ENCODE results near the gene TBC1D7. TPM values are rescaled to one million over a fixed set of nuclear protein-coding genes. Genes with fewer than 3 reads are reported as not detected.

Gene TBC1D7
- total RNA-seq, 4 donors from 2014 or later, result 5.3 to 11.3 (median 8.9) TPM

- no peak for TF ChIP-seq CTCF (IDR thresholded peaks at IDR 0.05)
- DNase-seq (ENCODE audit: low spot score) (no peak), ATAC-seq (ENCODE audit: low FRiP score) (no peak)
Measured at GRCh38 chr6:13278991-13279390, 49.3 kb downstream of the TBC1D7 start.

DNA sequence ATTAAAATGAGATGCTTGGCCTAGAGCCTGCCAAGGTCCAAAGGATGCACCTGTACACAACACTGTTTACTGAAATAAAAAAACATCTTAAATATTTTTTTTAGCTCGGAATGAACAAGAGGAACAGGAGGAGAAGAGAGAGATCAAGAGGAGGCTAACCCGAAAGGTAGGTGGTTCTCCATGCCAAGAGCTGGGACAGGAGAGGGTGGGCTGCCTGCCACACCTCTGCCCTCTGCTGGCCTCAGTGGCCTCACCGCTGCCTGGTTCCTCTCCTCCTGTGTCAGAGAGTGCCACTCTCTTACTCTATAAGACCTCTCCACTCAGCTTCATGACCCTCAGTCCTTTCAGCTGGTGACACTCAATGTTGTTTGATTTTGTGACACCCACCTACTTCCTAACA, 50.2 kb downstream of the TBC1D7 start:
- DNase-seq (ENCODE audit: low spot score) (no peak), ATAC-seq (ENCODE audit: low FRiP score) (no peak)
- TF ChIP-seq CTCF (IDR thresholded peaks at IDR 0.05), result no peak

GRCh38 chr6:13277231-13277630, 51.1 kb downstream of the TBC1D7 start:
- ATAC-seq (ENCODE audit: low FRiP score) (no peak), DNase-seq (ENCODE audit: low spot score) (no peak)
- no peak for TF ChIP-seq CTCF (IDR thresholded peaks at IDR 0.05)

DNA sequence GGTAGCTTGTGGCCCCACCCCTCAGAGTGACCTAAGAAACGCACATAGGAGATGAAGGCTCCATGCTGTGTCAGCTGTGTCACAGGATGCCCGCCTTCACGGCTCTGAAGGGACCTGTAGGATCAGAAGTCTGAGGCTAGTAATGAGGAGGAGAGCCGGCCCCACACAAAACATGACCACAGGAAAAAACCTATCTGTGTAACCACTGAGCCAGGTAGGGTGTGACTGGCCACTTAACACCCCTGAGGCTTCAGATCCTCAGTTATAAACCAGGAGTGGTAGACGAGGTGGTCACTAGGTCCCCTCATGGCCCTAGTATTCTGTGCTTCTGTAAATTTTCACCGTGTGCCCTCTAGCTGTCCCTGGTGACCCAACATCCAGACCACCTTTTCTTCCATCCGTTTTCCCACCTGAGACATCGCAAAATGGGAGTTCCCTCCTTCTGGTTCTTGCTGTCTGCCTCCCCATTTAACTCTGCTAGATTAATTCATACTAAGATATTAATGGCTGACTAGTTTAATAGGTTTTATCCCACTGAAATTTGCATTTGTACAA, 52.8 kb downstream of the TBC1D7 start:
- ATAC-seq (ENCODE audit: low FRiP score) (no peak), DNase-seq (ENCODE audit: low spot score) (no peak)
- no peak for TF ChIP-seq CTCF (IDR thresholded peaks at IDR 0.05)

DNA sequence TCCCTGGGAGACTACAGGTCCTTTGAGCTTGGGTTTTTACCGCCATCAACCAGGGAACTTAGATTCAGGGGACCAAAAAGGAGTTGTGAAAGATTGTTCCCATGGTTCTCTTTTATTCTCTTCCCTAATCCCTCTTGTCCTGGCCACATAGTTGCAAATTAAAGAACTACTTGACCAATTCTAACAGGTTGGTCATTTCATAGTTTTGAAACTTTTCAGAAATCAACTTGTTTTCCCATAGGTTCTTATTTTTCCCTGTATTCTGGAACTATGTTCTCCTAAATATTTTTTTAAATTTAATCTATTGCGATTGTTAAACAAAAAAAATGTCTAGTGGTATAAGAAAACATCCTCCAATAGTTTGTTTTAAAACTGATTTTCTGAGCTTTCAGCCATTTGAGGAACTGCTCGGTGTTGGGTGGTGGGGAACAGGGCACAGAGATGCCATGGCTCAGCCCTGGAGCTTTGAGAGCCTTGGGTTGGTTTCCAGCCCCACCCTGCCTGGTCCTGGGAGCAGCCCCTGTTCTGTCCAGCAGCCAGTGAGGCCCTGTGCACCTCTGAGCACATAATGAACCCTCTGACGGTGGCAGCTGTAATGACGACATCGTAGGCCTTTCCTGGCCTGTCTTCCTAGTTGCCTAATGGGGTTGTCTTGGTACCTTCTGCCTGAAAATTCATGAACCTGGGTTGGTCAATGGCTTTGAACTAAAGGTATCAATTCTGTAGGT, 53.5 kb downstream of the TBC1D7 start:
- DNase-seq (ENCODE audit: low spot score) (no peak), ATAC-seq (ENCODE audit: low FRiP score) (no peak)
- TF ChIP-seq CTCF (IDR thresholded peaks at IDR 0.05), result no peak

- ATAC-seq (ENCODE audit: low FRiP score), result no peak
- TF ChIP-seq CTCF (IDR thresholded peaks at IDR 0.05), result no peak
- DNase-seq (ENCODE audit: low spot score), result no peak
Measured at GRCh38 chr6:13273931-13274706, 54.2 kb downstream of the TBC1D7 start.
